H1 (cell line): Measurements from ENCODE around the gene MNX1.

Experiments used
- BCL11A ChIP-seq, 2 experiments: IDR thresholded peaks; one replicate each; pipeline ENCODE4 v1.6.1; 2011; ENCODE audit warnings: low read depth in 2 of 2, low read length in 2 of 2, mild to moderate bottlenecking in 2 of 2
- CBX5 ChIP-seq: fragments of 300-800, 300-1000 bp; sonication (generic); IDR thresholded peaks from 2 replicates; pipeline ENCODE4 v1.7.1; 2016; ENCODE audit warnings: antibody characterized with exemption, low read length, low read depth
- CTCF ChIP-seq, 3 experiments: IDR thresholded peaks; 1 replicate in 2 of 3; 2 replicates in 1 of 3; pipeline versions ENCODE4 v1.5.1 to v1.6.1; 2011; ENCODE audit warnings: low read length in 3 of 3, mild to moderate bottlenecking in 3 of 3, inconsistent platforms in 2 of 3, low read depth in 1 of 3, moderate library complexity in 1 of 3; ENCODE audit not compliant: insufficient read depth in 1 of 3; ENCODE audit errors: control extremely low read depth in 1 of 3
- NRF1 ChIP-seq: IDR thresholded peaks from 2 replicates; pipeline ENCODE4 v1.6.1; 2011; ENCODE audit warnings: mild to moderate bottlenecking, low read depth, low read length, improper control_type of control experiment
- POLR2A ChIP-seq, 2 experiments: IDR thresholded peaks; 1 replicate in 1 of 2; 2 replicates in 1 of 2; pipeline ENCODE4 v1.6.1; 2011; ENCODE audit warnings: low read depth in 2 of 2, low read length in 2 of 2, mild to moderate bottlenecking in 2 of 2; ENCODE audit errors: control extremely low read depth in 1 of 2
- POLR2AphosphoS5 ChIP-seq: IDR thresholded peaks from 2 replicates; pipeline ENCODE4 v1.6.1; 2011; ENCODE audit warnings: low read depth, low read length
- RFX5 ChIP-seq: IDR thresholded peaks from 2 replicates; pipeline ENCODE4 v1.6.1; 2011; ENCODE audit warnings: low read depth, low read length, improper control_type of control experiment, borderline replicate concordance
- YY1 ChIP-seq: IDR thresholded peaks from 2 replicates; pipeline ENCODE4 v1.6.1; 2011; ENCODE audit warnings: low read depth, mild to moderate bottlenecking, low read length
- ZNF274 ChIP-seq: IDR thresholded peaks from 2 replicates; pipeline ENCODE4 v1.7.0; 2012; ENCODE audit warnings: low read length, borderline replicate concordance; ENCODE audit errors: extremely low read depth

GRCh38 chr7:156993925-156994235, 16.6 kb downstream of the MNX1 start:
- no peak for TF ChIP-seq POLR2AphosphoS5
- no peak for TF ChIP-seq CBX5
- no peak for TF ChIP-seq CTCF (IDR thresholded peaks at IDR 0.05; ENCODE audit: control extremely low read depth in 1 of 3, insufficient read depth in 1 of 3, low read depth in 1 of 3, low read length in 3 of 3)
- TF ChIP-seq NRF1 = no peak
- no peak for TF ChIP-seq POLR2A (IDR thresholded peaks at IDR 0.05; ENCODE audit: control extremely low read depth in 1 of 2, low read depth in 2 of 2, low read length in 2 of 2)
- TF ChIP-seq BCL11A (IDR thresholded peaks at IDR 0.05; ENCODE audit: low read depth in 2 of 2, low read length in 2 of 2) = no peak
- no peak for TF ChIP-seq YY1
- no peak for TF ChIP-seq ZNF274
- no peak for TF ChIP-seq RFX5
